K562 (cell line): Measurements from ENCODE around the gene KLHL29. TPM values are rescaled to one million over a fixed set of nuclear protein-coding genes. Genes with fewer than 3 reads are reported as not detected.

ENCODE experiments used
- ATAC-seq: fragments of 200-7000 bp; cut with Tn5 transposase; 3 replicates; pipeline ENCODE4 v1.9.1; 2020; ENCODE audit warnings: moderate library complexity
- BruUV-seq: library from RNA; stranded (reverse); fragments of 400-500 nt; replicated peaks from 2 replicates; lab custom pipeline; 2021; lab: Mats Ljungman, UMichigan
- CTCF ChIA-PET: fragments of 300-600 bp; formaldehyde crosslinking; extraction: SDS; loops from one replicate; lab custom pipeline; 2021; ENCODE audit warnings: low intra/inter-chr PET ratio; lab: Yijun Ruan, JAX
- POLR2A ChIA-PET: fragments of 300-600, 350-650 bp; sonication (Branson Sonifier 250); formaldehyde crosslinking; extraction: SDS; loops from one replicate; lab custom pipeline; 2021; ENCODE audit warnings: antibody characterized with exemption, inconsistent platforms; lab: Yijun Ruan, JAX
- DNase-seq, 4 experiments: peaks; one replicate each; pipeline versions ENCODE4 v3.0.0 to v3.0.0-alpha.2; 2011 to 2018; ENCODE audit warnings: low spot score in 3 of 4, mixed read lengths in 3 of 4; ENCODE audit errors: extremely low read depth in 1 of 4
- FAIRE-seq: peaks from 2 replicates; lab custom pipeline; 2011; peaks lifted over from hg19 to GRCh38; lab: Jason Lieb, UNC
- H2AFZ ChIP-seq: 2 replicates; pipeline ENCODE4 v1.6.0; 2011; ENCODE audit warnings: low read depth, low read length, control low read depth, inconsistent platforms
- H3K27ac ChIP-seq: fragments of 200-600 bp; 3 replicates; pipeline ENCODE4 v1.8.0; 2011; ENCODE audit warnings: low read depth, mild to moderate bottlenecking, control low read depth, inconsistent platforms, low read length, moderate library complexity, mixed read lengths; ENCODE audit errors: extremely low read depth
- H3K27me3 ChIP-seq, 2 experiments: fragments of 300-600 bp in 1 of 2; 2 replicates in 1 of 2; 3 replicates in 1 of 2; pipeline versions ENCODE4 v1.6.0 to v1.8.0; 2011; ENCODE audit warnings: inconsistent platforms in 2 of 2, low read length in 2 of 2, mild to moderate bottlenecking in 1 of 2, mixed read lengths in 1 of 2, moderate library complexity in 1 of 2; ENCODE audit not compliant: control insufficient read depth in 2 of 2, insufficient read depth in 2 of 2
- H3K36me3 ChIP-seq: fragments of 300-600 bp; 3 replicates; pipeline ENCODE4 v1.8.0; 2011; ENCODE audit warnings: mild to moderate bottlenecking, low read length, inconsistent platforms; ENCODE audit not compliant: control insufficient read depth, insufficient read depth
- H3K4me1 ChIP-seq, 2 experiments: fragments of 200-600 bp in 1 of 2; replicated peaks in 1 of 2; 2 replicates in 1 of 2; 3 replicates in 1 of 2; pipeline versions ENCODE4 v1.5.1 to v1.8.0; 2011; ENCODE audit warnings: inconsistent platforms in 2 of 2, low read length in 2 of 2, mild to moderate bottlenecking in 1 of 2, mixed read lengths in 1 of 2, moderate library complexity in 1 of 2; ENCODE audit not compliant: control insufficient read depth in 2 of 2, insufficient read depth in 2 of 2
- H3K4me2 ChIP-seq: 2 replicates; pipeline ENCODE4 v1.6.1; 2011; ENCODE audit warnings: low read length, control low read depth, inconsistent platforms, mixed read lengths; ENCODE audit not compliant: insufficient read depth
- H3K4me3 ChIP-seq: fragments of 200-600 bp; sonication (generic), shearing (Covaris generic); 2 replicates; pipeline ENCODE4 v1.5.1; 2016; ENCODE audit warnings: control low read depth, inconsistent platforms
- H3K79me2 ChIP-seq: fragments of 200-600 bp; 3 replicates; pipeline ENCODE4 v1.8.0; 2011; ENCODE audit warnings: low read length, inconsistent platforms; ENCODE audit not compliant: control insufficient read depth, insufficient read depth
- H3K9ac ChIP-seq, 2 experiments: 2 replicates each; pipeline versions ENCODE4 v1.6.0 to v1.6.1; 2011; ENCODE audit warnings: low read depth in 2 of 2, low read length in 2 of 2, control low read depth in 1 of 2, inconsistent platforms in 1 of 2, mild to moderate bottlenecking in 1 of 2, mixed read lengths in 1 of 2; ENCODE audit not compliant: insufficient read depth in 1 of 2
- H3K9me1 ChIP-seq: one replicate; pipeline ENCODE4 v1.6.0; 2011; ENCODE audit warnings: inconsistent platforms, mild to moderate bottlenecking, low read length, moderate library complexity; ENCODE audit not compliant: control insufficient read depth, insufficient read depth
- H3K9me3 ChIP-seq: replicated peaks from 2 replicates; pipeline ENCODE4 v1.5.1; 2011; ENCODE audit warnings: low read depth, low read length, inconsistent platforms; ENCODE audit not compliant: control insufficient read depth, insufficient read depth
- H4K20me1 ChIP-seq: replicated peaks from 2 replicates; pipeline ENCODE4 v1.6.1; 2011; ENCODE audit warnings: low read length, inconsistent platforms, mixed read lengths; ENCODE audit not compliant: control insufficient read depth, insufficient read depth
- NUFIP1 ChIP-seq: fragments of 450-650 bp; IDR thresholded peaks from 2 replicates; pipeline ENCODE4 v1.6.1; 2018; ENCODE audit not compliant: partially characterized antibody
- SETDB1 ChIP-seq: IDR thresholded peaks from one replicate; pipeline ENCODE4 v1.6.1; 2012; ENCODE audit warnings: low read length, control low read depth, inconsistent platforms
- TRIM28 ChIP-seq: fragments of 450-650 bp; IDR thresholded peaks from 2 replicates; pipeline ENCODE4 v1.6.1; 2017
- ZNF174 ChIP-seq: fragments of 250-450 bp; sonication (Bioruptor Pico); IDR thresholded peaks from 2 replicates; pipeline ENCODE4 v1.4.0; 2020; ENCODE audit warnings: mild to moderate bottlenecking
- ZNF24 ChIP-seq: fragments of 450-650 bp; IDR thresholded peaks from 2 replicates; pipeline ENCODE4 v1.6.1; 2016
- WGBS: fragments of 100-300 bp; shearing (Covaris generic); methylation state at CpG from one replicate; pipeline ENCODE4 v1.1.6; 2016; ENCODE audit warnings: low coverage, mixed read lengths; ENCODE audit not compliant: insufficient coverage; ENCODE audit errors: missing lambda C conversion rate; 5-methylcytosine and 5-hydroxymethylcytosine counted together
- in situ Hi-C: fragments of 300-500 bp; cut with MboI; formaldehyde crosslinking; loops from 4 replicates; pipeline ENCODE4 v1.15.0; 2018; ENCODE audit warnings: inconsistent platforms, mixed read lengths
- intact Hi-C: fragments of 100-400 bp; cut with micrococcal nuclease; formaldehyde crosslinking; loops from 2 replicates; pipeline ENCODE4 v1.14.2; 2022
- polyA plus RNA-seq, 8 experiments: library from polyadenylated mRNA; depleted of rRNA in 4 of 8; stranded (reverse) in 5 of 8; unstranded in 3 of 8; fragments of >200 nt; fragmentation: Nextera tagmentation in 2 of 8; fragmentation: Illumina TruSeq in 1 of 8; extraction: Ambion mirVana in 2 of 8; extraction: Trizol in 1 of 8; gene quantifications; 2 replicates each; pipeline versions ENCODE4 v1.2.1 to v1.2.3, GENCODE V29; 2011 to 2014; ENCODE audit warnings: inconsistent platforms in 1 of 8, missing spikeins in 1 of 8
- total RNA-seq, 7 experiments: library from RNA; depleted of rRNA in 6 of 7; stranded (reverse); fragments of >200 nt in 6 of 7; fragmentation: Illumina TruSeq in 2 of 7; extraction: Trizol in 2 of 7; gene quantifications; 2 replicates each; pipeline versions ENCODE4 v1.2.1 to v1.2.3, GENCODE V29; 2011 to 2021; ENCODE audit warnings: low replicate concordance in 1 of 7
- TF ChIP-seq, protein P1 (sequence below): fragments of 450-650 bp; formaldehyde crosslinking; IDR thresholded peaks from 2 replicates; pipeline ENCODE4 v1.4.0; 2022; ENCODE audit warnings: missing genetic modification characterization
- TF ChIP-seq, protein P2 (sequence below): fragments of 250-450 bp; sonication (Bioruptor Pico); IDR thresholded peaks from 2 replicates; pipeline ENCODE4 v1.8.0; 2022; ENCODE audit warnings: inconsistent platforms, mild to moderate bottlenecking, moderate library complexity, borderline replicate concordance

Gene KLHL29
- total and polyA plus RNA-seq, 9 of the 15 experiments (the other 6 are each of a cell fraction or from before 2014, with no cell fraction given) = 0.03 to 0.31 (median 0.08) TPM; not detected in 1

DNA sequence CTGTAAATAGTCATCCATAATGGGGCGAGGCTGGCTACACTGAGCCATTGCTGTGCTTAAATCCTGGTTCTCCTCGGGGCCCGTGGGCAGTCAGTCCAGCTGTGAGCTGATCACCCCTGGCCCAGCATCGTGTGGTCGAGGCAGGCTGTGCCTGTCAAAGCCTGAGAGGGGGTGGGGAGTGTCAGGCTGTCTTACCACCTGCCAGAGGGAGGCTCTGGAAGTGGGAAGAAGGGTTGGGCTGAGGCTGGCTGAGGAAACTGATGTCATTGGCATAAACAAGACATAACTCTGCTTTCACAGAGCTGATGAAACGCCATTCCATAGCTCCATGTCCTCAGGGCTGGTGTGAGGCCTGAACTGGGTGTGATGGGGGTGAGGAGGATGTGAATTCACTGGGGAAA lies 49.7 kb downstream of the KLHL29 start:
- DNase-seq (no peak), FAIRE-seq (no peak), ATAC-seq (no peak)
- Histone ChIP-seq H3K4me1 (no peaks in the 10 kb centered on the region), H3K9ac (no peak overlapping the region), H3K4me2 (no peak overlapping the region), H3K27ac (no peak overlapping the region), H4K20me1 (no peaks in the 10 kb centered on the region), H3K4me3 (no peak overlapping the region), H3K36me3 (no peaks in the 10 kb centered on the region), H3K9me3 (no peaks in the 10 kb centered on the region), H3K9me1 (no peaks in the 10 kb centered on the region), H3K27me3 (peaks cover 17 to 48% of the 10 kb centered on the region in 2 experiments; a peak in 4 of 5 replicates), H2AFZ (no peak overlapping the region), H3K79me2 (no peaks in the 10 kb centered on the region)
- WGBS = 2% methylated on average over 6 of the region's 6 CpGs
- POLR2A ChIA-PET = no interaction called here
- CTCF ChIA-PET = no interaction called here
- intact Hi-C loops (no loop called here), in situ Hi-C loops (no loop called here)
- BruUV-seq = no TSS peak
- TF ChIP-seq NUFIP1 (no peak), ZNF174 (CRISPR knock-in tag) (no peak), ZNF24 (no peak), SETDB1 (no peak), TRIM28 (no peak)
- TF ChIP-seq, protein P1, sequence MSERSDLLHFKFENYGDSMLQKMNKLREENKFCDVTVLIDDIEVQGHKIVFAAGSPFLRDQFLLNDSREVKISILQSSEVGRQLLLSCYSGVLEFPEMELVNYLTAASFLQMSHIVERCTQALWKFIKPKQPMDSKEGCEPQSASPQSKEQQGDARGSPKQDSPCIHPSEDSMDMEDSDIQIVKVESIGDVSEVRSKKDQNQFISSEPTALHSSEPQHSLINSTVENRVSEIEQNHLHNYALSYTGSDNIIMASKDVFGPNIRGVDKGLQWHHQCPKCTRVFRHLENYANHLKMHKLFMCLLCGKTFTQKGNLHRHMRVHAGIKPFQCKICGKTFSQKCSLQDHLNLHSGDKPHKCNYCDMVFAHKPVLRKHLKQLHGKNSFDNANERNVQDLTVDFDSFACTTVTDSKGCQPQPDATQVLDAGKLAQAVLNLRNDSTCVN (CRISPR knock-in tag) = no peak
- TF ChIP-seq, protein P2, sequence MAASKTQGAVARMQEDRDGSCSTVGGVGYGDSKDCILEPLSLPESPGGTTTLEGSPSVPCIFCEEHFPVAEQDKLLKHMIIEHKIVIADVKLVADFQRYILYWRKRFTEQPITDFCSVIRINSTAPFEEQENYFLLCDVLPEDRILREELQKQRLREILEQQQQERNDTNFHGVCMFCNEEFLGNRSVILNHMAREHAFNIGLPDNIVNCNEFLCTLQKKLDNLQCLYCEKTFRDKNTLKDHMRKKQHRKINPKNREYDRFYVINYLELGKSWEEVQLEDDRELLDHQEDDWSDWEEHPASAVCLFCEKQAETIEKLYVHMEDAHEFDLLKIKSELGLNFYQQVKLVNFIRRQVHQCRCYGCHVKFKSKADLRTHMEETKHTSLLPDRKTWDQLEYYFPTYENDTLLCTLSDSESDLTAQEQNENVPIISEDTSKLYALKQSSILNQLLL = no peak
